ENCODE measurements around the gene SLC22A23.
A peak's percentile ranks its signal among the peaks of the same experiment; 100 is the strongest.

SLC22A23 gene

DNA sequence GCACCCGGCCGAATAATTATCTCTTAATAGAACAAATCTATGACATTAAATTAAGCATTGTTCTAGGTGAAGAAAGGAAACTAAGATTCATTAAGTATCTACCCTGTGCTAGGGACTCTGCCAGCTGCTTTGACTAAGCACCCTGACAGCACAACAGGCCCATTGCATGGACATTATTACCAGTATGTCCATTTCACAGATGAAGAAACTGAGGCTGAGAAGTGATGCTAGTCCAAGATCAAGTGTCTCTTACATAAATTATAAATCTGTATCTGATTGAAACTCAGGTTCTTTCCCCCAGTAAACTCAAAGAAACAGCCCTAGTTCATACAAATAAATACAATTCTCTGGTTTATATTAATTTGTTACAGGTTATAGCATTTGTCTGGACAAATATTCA lies 31.3 kb downstream of the SLC22A23 start:
- Histone ChIP-seq H3K9me3 (ENCODE audit: insufficient read depth, low read length) (no peaks in the 10 kb centered on the region), H3K4me1 (ENCODE audit: insufficient read depth, insufficient read length) (peaks cover 4% of the 10 kb centered on the region), H3K27me3 (ENCODE audit: insufficient read depth, insufficient read length) (no peaks in the 10 kb centered on the region), H3K36me3 (ENCODE audit: insufficient read depth, insufficient read length, low read length) (peaks cover 2% of the 10 kb centered on the region), H3K4me3 (ENCODE audit: insufficient read length, low read depth) (no peak overlapping the region), H3K9ac (ENCODE audit: insufficient read length, low read depth) (no peak overlapping the region)
- DNase-seq (ENCODE audit: low read depth, low spot score) = no peak
- no peak for TF ChIP-seq YY1 (IDR thresholded peaks at IDR 0.05; ENCODE audit: insufficient read depth, insufficient read length)

GRCh38 chr6:3424185-3424927 lies 32.5 kb downstream of the SLC22A23 start:
- no peaks in the 10 kb centered on the region for H3K9me3 ChIP-seq (ENCODE audit: insufficient read depth, low read length)
- no peak for DNase-seq (ENCODE audit: low read depth, low spot score)
- no peak overlapping the region for H3K9ac ChIP-seq (ENCODE audit: insufficient read length, low read depth)
- TF ChIP-seq SUZ12 (IDR thresholded peaks at IDR 0.05; ENCODE audit: extremely low read depth, insufficient read depth, insufficient read length) (no peak), ZNF274 (IDR thresholded peaks at IDR 0.05; ENCODE audit: low read depth, low read length) (no peak), YY1 (IDR thresholded peaks at IDR 0.05; ENCODE audit: insufficient read depth, insufficient read length) (no peak)
- H3K36me3 ChIP-seq (ENCODE audit: insufficient read depth, insufficient read length, low read length) = peaks cover 2% of the 10 kb centered on the region
- peaks cover 4% of the 10 kb centered on the region for H3K4me1 ChIP-seq (ENCODE audit: insufficient read depth, insufficient read length)
- H3K4me3 ChIP-seq (ENCODE audit: insufficient read length, low read depth) = no peak overlapping the region
- no peaks in the 10 kb centered on the region for H3K27me3 ChIP-seq (ENCODE audit: insufficient read depth, insufficient read length)

DNA sequence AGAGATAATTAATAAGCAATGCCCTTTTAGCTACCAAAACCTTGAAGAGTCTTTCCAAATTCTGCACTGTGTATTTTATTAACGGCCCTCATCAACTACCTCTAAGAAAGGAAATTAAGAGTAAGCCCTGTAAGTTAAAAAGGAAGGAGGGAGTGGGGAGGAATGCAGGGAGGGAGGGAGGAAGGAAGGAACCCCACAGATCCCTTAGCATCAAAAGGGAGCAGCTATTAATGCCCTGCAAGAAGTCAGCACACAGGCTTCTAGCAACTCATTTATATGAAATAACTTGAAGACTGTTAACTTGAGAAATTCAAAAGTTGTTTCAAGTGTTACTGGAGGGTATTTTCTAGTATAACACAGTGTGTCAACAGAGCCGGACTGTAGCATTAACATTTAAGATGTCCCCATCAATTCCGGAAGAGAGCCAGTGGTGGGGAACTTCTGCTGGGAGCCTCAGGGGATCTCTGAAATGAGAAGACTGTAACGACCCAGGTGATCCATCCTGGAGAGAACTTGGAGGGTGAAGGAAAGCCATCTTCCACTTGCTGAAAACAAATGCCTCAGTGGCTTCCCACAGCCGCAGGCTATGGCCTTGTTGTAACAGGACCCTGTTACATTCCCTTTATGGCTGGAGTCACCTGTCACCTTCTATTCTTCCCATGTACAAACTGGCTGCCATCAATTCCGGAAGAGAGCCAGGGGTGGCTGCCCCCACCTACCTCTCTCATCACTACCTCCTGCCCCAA lies 33.2 kb downstream of the SLC22A23 start:
- Histone ChIP-seq H3K4me1 (ENCODE audit: insufficient read depth, insufficient read length) (peaks cover 4% of the 10 kb centered on the region), H3K27me3 (ENCODE audit: insufficient read depth, insufficient read length) (no peaks in the 10 kb centered on the region), H3K36me3 (ENCODE audit: insufficient read depth, insufficient read length, low read length) (peaks cover 2% of the 10 kb centered on the region), H3K9me3 (ENCODE audit: insufficient read depth, low read length) (no peaks in the 10 kb centered on the region), H3K4me3 (ENCODE audit: insufficient read length, low read depth) (no peak overlapping the region), H3K9ac (ENCODE audit: insufficient read length, low read depth) (no peak overlapping the region)
- no peak for TF ChIP-seq ZNF274 (IDR thresholded peaks at IDR 0.05; ENCODE audit: low read depth, low read length)
- TF ChIP-seq YY1 (IDR thresholded peaks at IDR 0.05; ENCODE audit: insufficient read depth, insufficient read length) = no peak
- TF ChIP-seq SUZ12 (IDR thresholded peaks at IDR 0.05; ENCODE audit: extremely low read depth, insufficient read depth, insufficient read length) = no peak
- DNase-seq (ENCODE audit: low read depth, low spot score) = peak; percentile 42

DNA sequence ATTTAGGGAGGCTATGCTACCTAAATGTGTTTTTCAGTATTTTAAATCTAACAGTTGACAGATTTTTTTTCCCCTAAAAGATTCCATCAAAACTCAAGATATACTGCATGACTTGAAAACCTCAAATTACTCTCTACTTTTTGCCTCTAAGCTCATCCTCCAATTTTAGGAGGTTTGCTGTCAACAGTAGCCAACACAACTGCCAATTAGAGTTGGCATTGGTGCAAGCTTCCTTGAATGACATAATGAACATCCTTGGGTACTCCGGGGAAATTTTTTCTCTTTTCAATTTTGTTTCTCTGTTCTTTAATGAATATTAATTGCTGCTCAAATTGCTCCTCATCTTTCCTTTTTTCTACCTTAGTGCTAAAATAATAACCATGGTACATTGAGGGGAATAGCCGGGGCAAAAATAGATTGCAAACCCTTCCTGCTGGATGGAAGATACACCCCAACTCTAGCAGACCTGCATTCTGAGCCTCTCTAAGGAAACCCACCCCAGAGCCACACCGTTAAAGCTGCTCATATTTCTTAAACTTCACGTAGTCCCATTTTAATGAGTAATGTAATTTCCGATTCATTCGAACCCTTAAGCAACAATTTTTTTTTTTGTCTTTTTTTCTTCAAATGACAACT lies 34.3 kb downstream of the SLC22A23 start:
- H3K9me3 ChIP-seq (ENCODE audit: insufficient read depth, low read length) = no peaks in the 10 kb centered on the region
- no peaks in the 10 kb centered on the region for H3K27me3 ChIP-seq (ENCODE audit: insufficient read depth, insufficient read length)
- no peak for DNase-seq (ENCODE audit: low read depth, low spot score)
- peaks cover 4% of the 10 kb centered on the region for H3K4me1 ChIP-seq (ENCODE audit: insufficient read depth, insufficient read length)
- no peak for TF ChIP-seq SUZ12 (IDR thresholded peaks at IDR 0.05; ENCODE audit: extremely low read depth, insufficient read depth, insufficient read length)
- no peak for TF ChIP-seq ZNF274 (IDR thresholded peaks at IDR 0.05; ENCODE audit: low read depth, low read length)
- TF ChIP-seq YY1 (IDR thresholded peaks at IDR 0.05; ENCODE audit: insufficient read depth, insufficient read length) = no peak
- no peak overlapping the region for H3K4me3 ChIP-seq (ENCODE audit: insufficient read length, low read depth)
- no peaks in the 10 kb centered on the region for H3K36me3 ChIP-seq (ENCODE audit: insufficient read depth, insufficient read length, low read length)
- no peak overlapping the region for H3K9ac ChIP-seq (ENCODE audit: insufficient read length, low read depth)

GRCh38 chr6:3421791-3422434 lies 34.9 kb downstream of the SLC22A23 start:
- TF ChIP-seq ZNF274 (IDR thresholded peaks at IDR 0.05; ENCODE audit: low read depth, low read length) (no peak), SUZ12 (IDR thresholded peaks at IDR 0.05; ENCODE audit: extremely low read depth, insufficient read depth, insufficient read length) (no peak), YY1 (IDR thresholded peaks at IDR 0.05; ENCODE audit: insufficient read depth, insufficient read length) (no peak)
- H3K27me3 ChIP-seq (ENCODE audit: insufficient read depth, insufficient read length) = no peaks in the 10 kb centered on the region
- H3K4me3 ChIP-seq (ENCODE audit: insufficient read length, low read depth) = no peak overlapping the region
- peaks cover 6% of the 10 kb centered on the region for H3K4me1 ChIP-seq (ENCODE audit: insufficient read depth, insufficient read length)
- no peak overlapping the region for H3K9ac ChIP-seq (ENCODE audit: insufficient read length, low read depth)
- H3K36me3 ChIP-seq (ENCODE audit: insufficient read depth, insufficient read length, low read length) = no peaks in the 10 kb centered on the region
- no peaks in the 10 kb centered on the region for H3K9me3 ChIP-seq (ENCODE audit: insufficient read depth, low read length)
- DNase-seq (ENCODE audit: low read depth, low spot score) = no peak

GRCh38 chr6:3421143-3421542 lies 35.7 kb downstream of the SLC22A23 start:
- Histone ChIP-seq H3K4me3 (ENCODE audit: insufficient read length, low read depth) (no peak overlapping the region), H3K4me1 (ENCODE audit: insufficient read depth, insufficient read length) (peaks cover 8% of the 10 kb centered on the region), H3K36me3 (ENCODE audit: insufficient read depth, insufficient read length, low read length) (no peaks in the 10 kb centered on the region), H3K9me3 (ENCODE audit: insufficient read depth, low read length) (no peaks in the 10 kb centered on the region), H3K9ac (ENCODE audit: insufficient read length, low read depth) (no peak overlapping the region), H3K27me3 (ENCODE audit: insufficient read depth, insufficient read length) (no peaks in the 10 kb centered on the region)
- TF ChIP-seq SUZ12 (IDR thresholded peaks at IDR 0.05; ENCODE audit: extremely low read depth, insufficient read depth, insufficient read length) = no peak
- no peak for TF ChIP-seq ZNF274 (IDR thresholded peaks at IDR 0.05; ENCODE audit: low read depth, low read length)
- TF ChIP-seq YY1 (IDR thresholded peaks at IDR 0.05; ENCODE audit: insufficient read depth, insufficient read length) = no peak
- DNase-seq (ENCODE audit: low read depth, low spot score) = no peak
